Breast epithelium (tissue), 3 donors: Measurements from ENCODE around the gene UCK2.

Source experiments
- POLR2A ChIP-seq: fragments of 450-650 bp; IDR thresholded peaks from one replicate; pipeline ENCODE4 v1.6.1; 2016; ENCODE audit warnings: antibody characterized with exemption, mild to moderate bottlenecking, moderate library complexity
- POLR2AphosphoS5 ChIP-seq, 3 donors: sonication (generic); formaldehyde crosslinking; IDR thresholded peaks; one replicate each; pipeline ENCODE4 v1.6.1; 2017; ENCODE audit warnings: antibody characterized with exemption in 3 of 3
- TF ChIP-seq, protein P1 (sequence below), 3 donors: fragments of 450-650 bp; IDR thresholded peaks; one replicate each; pipeline ENCODE4 v1.5.1; 2016 to 2017; ENCODE audit warnings: antibody characterized with exemption in 3 of 3, mild to moderate bottlenecking in 3 of 3, moderate library complexity in 3 of 3

DNA sequence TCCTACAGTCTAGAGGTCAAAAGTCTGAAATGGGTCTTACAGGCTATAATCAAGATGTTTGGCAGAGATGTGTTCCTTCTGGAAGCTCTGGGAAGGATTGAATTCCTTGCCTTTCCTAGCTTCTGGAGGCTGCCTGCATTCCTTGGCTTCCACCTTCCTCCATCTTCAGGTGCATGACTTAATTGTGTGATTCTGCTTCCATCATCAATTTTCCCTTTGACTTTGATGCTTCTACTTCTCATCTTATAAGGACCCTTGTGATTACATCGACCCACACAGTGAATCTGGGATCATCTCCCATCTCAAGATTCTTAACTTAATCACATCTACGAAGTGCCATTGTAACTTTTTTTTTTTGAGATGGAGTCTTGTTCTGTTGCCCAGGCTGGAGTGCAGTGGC, 111.4 kb downstream of the UCK2 start:
- TF ChIP-seq POLR2A = no peak
- no peak for TF ChIP-seq POLR2AphosphoS5 (IDR thresholded peaks at IDR 0.05)
- TF ChIP-seq, protein P1, sequence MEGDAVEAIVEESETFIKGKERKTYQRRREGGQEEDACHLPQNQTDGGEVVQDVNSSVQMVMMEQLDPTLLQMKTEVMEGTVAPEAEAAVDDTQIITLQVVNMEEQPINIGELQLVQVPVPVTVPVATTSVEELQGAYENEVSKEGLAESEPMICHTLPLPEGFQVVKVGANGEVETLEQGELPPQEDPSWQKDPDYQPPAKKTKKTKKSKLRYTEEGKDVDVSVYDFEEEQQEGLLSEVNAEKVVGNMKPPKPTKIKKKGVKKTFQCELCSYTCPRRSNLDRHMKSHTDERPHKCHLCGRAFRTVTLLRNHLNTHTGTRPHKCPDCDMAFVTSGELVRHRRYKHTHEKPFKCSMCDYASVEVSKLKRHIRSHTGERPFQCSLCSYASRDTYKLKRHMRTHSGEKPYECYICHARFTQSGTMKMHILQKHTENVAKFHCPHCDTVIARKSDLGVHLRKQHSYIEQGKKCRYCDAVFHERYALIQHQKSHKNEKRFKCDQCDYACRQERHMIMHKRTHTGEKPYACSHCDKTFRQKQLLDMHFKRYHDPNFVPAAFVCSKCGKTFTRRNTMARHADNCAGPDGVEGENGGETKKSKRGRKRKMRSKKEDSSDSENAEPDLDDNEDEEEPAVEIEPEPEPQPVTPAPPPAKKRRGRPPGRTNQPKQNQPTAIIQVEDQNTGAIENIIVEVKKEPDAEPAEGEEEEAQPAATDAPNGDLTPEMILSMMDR (IDR thresholded peaks at IDR 0.05) = no peak
